ENCODE measurements around the gene CROCC2.

Gene CROCC2

DNA sequence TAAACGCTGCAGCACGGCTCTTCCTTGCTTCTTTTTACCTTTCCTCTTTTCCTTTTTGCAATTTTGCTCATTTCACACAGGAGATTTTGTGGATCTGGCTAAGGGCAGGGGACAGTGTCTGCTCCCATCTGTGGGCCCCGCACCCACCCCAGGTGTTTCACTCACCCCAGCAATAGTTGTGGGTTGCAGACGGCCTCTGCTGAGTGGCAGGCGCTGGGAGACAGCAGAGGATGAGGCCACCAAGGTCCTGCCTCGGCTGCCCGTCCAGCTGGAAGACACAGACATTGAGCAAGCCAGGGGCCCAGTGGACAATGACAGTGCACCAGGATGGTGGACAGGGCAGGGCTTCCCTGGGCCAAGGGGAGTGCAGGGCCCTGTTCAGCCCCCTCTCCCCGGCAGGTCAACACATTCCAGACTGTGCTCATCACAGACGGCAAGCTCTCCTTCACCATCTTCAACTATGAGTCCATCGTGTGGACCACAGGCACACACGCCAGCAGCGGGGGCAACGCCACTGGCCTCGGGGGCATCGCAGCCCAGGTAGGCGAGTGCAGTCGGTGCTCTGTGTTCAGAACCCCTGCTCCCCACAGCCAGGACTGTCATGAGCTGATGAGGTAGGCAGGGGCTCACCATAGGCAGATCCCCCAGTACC is 127.3 kb downstream of the CROCC2 start:
- Histone ChIP-seq H3K4me3 (ENCODE audit: low read length) (no peak overlapping the region), H3K36me3 (ENCODE audit: control insufficient read depth, insufficient read depth, low read length, severe bottlenecking) (peaks cover 61% of the 10 kb centered on the region), H3K4me1 (ENCODE audit: control insufficient read depth, insufficient read depth, low read length) (no peaks in the 10 kb centered on the region), H3K9me3 (ENCODE audit: control insufficient read depth, low read length) (no peaks in the 10 kb centered on the region), H3K27me3 (replicated peaks; ENCODE audit: control insufficient read depth, insufficient read depth, low read length) (no peaks in the 10 kb centered on the region), H3K9ac (ENCODE audit: low read length) (no peak overlapping the region)
- no peak for DNase-seq (ENCODE audit: low read depth)

DNA sequence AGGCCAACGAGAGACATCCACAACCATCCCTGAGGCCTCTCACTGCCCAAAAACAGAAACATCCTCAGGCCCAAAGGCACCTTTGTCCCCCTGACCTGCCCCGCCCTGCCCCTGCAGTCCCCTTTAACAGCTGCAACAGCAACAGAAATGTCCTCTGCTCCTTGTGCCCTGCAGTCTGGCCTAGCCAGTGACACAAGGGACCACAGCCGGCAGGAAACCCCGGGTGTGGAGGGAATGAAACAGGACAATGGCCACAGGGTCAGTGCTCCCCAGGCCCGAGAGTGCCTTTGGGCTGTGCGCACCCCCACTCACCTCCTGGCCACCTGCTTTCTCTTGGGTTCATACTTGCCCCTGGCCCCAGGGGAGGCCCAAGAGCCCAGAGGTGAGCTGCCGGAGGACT is 127.9 kb downstream of the CROCC2 start:
- no peak for DNase-seq (ENCODE audit: low read depth)

DNA sequence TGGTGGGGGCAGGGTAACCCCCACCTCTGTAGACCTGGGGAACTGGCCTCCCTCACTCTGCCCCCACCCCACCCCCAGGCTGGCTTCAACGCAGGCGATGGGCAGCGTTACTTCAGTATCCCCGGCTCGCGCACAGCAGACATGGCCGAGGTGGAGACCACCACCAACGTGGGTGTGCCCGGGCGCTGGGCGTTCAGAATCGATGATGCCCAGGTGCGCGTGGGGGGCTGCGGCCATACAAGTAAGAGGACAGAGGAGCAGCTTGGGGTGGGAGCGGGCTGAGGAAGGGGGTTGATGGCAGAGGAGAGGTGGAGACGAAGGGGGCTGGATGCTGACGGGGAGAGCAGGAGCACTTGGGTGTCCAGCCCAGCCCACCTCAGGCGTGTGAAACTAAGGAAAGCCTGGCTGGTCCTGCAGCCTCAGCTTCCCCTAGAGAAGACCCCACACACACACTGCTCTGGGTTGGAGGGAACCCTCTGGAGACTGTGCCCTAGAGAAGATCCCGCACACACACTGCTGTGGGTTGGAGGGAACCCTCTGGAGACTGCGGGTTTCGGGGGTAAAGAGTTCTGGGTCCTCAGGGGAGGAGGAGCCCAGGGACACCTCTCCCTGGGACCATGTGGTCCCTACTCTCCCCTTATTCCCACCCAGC is 128.5 kb downstream of the CROCC2 start:
- H3K36me3 ChIP-seq (ENCODE audit: control insufficient read depth, insufficient read depth, low read length, severe bottlenecking) = peaks cover 70% of the 10 kb centered on the region
- no peaks in the 10 kb centered on the region for H3K4me1 ChIP-seq (ENCODE audit: control insufficient read depth, insufficient read depth, low read length)
- DNase-seq (ENCODE audit: low read depth) = no peak
- no peaks in the 10 kb centered on the region for H3K9me3 ChIP-seq (ENCODE audit: control insufficient read depth, low read length)
- H3K27me3 ChIP-seq (replicated peaks; ENCODE audit: control insufficient read depth, insufficient read depth, low read length) = no peaks in the 10 kb centered on the region
- no peak overlapping the region for H3K4me3 ChIP-seq (ENCODE audit: low read length)
- H3K9ac ChIP-seq (ENCODE audit: low read length) = no peak overlapping the region

More for the DNA sequence above, 127.9 kb downstream of the CROCC2 start:
- no peaks in the 10 kb centered on the region for H3K9me3 ChIP-seq (ENCODE audit: control insufficient read depth, low read length)
- H3K36me3 ChIP-seq (ENCODE audit: control insufficient read depth, insufficient read depth, low read length, severe bottlenecking) = peaks cover 65% of the 10 kb centered on the region
- no peaks in the 10 kb centered on the region for H3K4me1 ChIP-seq (ENCODE audit: control insufficient read depth, insufficient read depth, low read length)
- H3K4me3 ChIP-seq (ENCODE audit: low read length) = no peak overlapping the region
- H3K9ac ChIP-seq (ENCODE audit: low read length) = no peak overlapping the region
- no peaks in the 10 kb centered on the region for H3K27me3 ChIP-seq (replicated peaks; ENCODE audit: control insufficient read depth, insufficient read depth, low read length)

DNA sequence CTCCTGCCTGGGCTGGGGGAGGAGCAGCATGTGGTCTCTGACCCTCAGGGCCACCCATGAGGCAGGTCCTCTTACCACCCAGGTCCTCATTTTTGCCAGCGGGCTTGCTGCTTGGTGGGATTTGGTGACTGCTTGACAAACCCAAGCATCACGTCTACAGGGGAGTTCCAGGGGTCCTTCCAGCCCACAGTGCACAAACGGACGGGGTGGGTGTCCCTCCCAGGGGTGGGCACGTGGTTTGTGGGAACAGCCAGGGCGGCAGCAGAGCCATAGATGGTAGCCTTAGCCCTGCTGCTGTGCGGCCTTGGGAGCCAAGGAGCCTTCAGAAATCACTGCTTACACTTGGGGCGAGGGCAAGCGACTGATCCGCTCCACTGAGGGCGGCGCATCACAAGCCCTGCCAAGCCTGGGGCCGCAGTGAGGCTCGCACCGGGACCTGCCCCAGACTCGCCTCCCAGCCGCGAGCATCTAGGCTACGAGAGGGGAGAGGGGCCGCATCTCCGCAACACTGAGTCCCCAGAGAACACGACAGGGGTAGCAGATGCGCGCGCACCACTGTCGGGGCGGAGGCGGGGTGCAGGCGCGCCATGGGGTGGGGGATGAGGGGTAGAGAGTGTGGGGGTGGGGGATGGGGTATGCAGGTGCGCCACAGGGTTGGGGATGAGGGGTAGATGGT is 129.1 kb downstream of the CROCC2 start:
- no peaks in the 10 kb centered on the region for H3K4me1 ChIP-seq (ENCODE audit: control insufficient read depth, insufficient read depth, low read length)
- no peaks in the 10 kb centered on the region for H3K27me3 ChIP-seq (replicated peaks; ENCODE audit: control insufficient read depth, insufficient read depth, low read length)
- H3K9me3 ChIP-seq (ENCODE audit: control insufficient read depth, low read length) = no peaks in the 10 kb centered on the region
- no peak overlapping the region for H3K4me3 ChIP-seq (ENCODE audit: low read length)
- H3K36me3 ChIP-seq (ENCODE audit: control insufficient read depth, insufficient read depth, low read length, severe bottlenecking) = peaks cover 76% of the 10 kb centered on the region
- no peak overlapping the region for H3K9ac ChIP-seq (ENCODE audit: low read length)
- no peak for DNase-seq (ENCODE audit: low read depth)

DNA sequence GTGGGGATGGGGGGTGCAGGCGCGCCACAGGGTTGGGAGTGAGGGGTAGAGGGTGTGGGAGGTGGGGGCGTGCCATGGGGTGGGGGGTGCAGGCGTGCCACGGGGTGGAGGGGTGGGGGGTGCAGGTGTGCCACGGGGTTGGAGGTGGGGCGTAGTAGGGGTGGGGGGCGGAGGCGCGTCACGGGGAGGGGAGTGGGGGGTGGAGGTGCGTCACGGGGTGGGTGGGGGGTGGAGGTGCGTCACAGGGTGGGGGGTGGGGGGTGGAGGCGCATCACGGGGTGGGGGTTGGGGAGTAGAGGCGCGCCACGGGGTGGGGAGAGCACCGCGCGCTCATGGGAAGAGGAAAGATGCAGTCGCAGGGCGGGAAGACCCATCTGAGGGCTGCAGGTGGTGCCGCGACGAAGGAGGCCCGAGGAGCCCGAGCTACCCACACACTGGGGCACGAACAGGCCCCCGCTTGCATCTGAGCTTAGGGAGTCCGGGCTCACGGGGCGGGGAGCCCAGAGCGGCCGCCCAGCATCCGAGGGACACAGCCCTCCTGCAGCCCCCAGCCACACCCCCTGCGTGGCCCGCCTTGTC is 129.8 kb downstream of the CROCC2 start:
- Histone ChIP-seq H3K36me3 (ENCODE audit: control insufficient read depth, insufficient read depth, low read length, severe bottlenecking) (peaks cover 76% of the 10 kb centered on the region), H3K4me3 (ENCODE audit: low read length) (no peak overlapping the region), H3K9me3 (ENCODE audit: control insufficient read depth, low read length) (no peaks in the 10 kb centered on the region), H3K9ac (ENCODE audit: low read length) (no peak overlapping the region), H3K27me3 (replicated peaks; ENCODE audit: control insufficient read depth, insufficient read depth, low read length) (no peaks in the 10 kb centered on the region), H3K4me1 (ENCODE audit: control insufficient read depth, insufficient read depth, low read length) (no peaks in the 10 kb centered on the region)
- DNase-seq (ENCODE audit: low read depth) = no peak

DNA sequence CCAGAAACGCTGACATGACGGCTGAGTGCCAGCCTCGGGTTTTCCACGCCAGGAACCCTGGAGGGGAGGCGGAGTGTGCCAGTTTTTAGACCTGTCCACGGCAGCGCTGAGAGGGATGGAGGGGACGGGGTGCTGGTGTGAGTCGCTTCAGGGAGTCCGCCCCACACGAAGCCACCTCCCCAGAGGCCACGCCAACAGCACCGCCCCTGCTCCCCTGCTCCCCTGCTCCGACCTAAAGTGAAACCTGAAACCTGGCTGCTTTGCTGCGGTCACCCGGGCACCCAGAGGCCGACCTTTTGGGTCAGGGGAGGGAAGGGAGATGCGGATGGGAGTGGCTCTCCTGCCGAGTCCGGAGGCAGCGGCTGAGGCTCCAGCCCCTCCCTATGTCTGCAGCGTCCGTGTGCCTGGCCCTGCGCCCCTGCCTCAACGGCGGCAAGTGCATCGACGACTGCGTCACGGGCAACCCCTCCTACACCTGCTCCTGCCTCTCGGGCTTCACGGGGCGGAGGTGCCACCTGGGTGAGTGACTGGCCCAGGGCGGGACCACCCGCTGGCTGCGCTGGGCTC is 130.3 kb downstream of the CROCC2 start:
- Histone ChIP-seq H3K36me3 (ENCODE audit: control insufficient read depth, insufficient read depth, low read length, severe bottlenecking) (peaks cover 75% of the 10 kb centered on the region), H3K9me3 (ENCODE audit: control insufficient read depth, low read length) (no peaks in the 10 kb centered on the region), H3K9ac (ENCODE audit: low read length) (no peak overlapping the region), H3K4me1 (ENCODE audit: control insufficient read depth, insufficient read depth, low read length) (no peaks in the 10 kb centered on the region), H3K27me3 (replicated peaks; ENCODE audit: control insufficient read depth, insufficient read depth, low read length) (no peaks in the 10 kb centered on the region), H3K4me3 (ENCODE audit: low read length) (no peak overlapping the region)
- no peak for DNase-seq (ENCODE audit: low read depth)

DNA sequence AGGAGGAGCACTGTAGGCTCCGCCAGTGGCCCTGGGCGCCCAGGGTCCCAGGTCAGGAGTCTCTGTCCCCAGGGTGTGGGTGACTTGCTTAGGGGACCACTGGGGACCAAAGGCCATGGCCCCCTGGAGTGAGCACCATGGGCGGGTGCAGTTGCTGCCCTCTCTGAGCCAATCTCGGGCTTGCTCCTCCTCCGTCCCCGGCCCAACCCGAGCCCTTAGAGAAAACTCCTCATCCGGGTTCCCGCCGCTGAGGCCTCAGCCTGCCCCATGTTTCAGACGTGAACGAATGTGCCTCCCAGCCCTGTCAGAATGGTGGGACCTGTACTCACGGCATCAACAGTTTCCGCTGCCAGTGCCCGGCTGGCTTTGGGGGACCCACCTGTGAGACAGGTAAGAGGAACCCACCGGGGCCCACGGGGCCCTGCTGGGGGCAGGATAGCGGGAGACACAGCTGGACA is 130.9 kb downstream of the CROCC2 start:
- no peaks in the 10 kb centered on the region for H3K27me3 ChIP-seq (replicated peaks; ENCODE audit: control insufficient read depth, insufficient read depth, low read length)
- DNase-seq (ENCODE audit: low read depth) = no peak

DNA sequence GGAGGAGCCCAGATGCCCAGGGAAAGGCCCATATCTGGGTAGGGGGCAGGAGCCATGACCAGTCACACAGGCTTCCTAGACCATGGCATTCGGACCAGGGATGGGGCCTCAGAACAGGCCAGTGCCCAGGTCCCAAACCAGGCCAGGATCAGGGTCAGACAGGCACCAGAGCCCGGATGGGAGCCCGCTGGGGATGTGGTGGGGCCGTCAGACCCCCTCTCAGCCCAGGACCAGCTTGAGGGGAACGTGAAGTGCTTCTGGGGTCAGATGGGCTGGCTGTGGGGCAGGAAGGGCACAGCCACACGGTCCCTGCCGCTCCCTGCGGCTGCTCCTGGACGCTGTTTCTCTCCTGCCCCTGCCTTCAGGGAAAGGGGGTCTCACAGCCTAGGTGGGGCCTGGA is 131.4 kb downstream of the CROCC2 start:
- no peaks in the 10 kb centered on the region for H3K27me3 ChIP-seq (replicated peaks; ENCODE audit: control insufficient read depth, insufficient read depth, low read length)
- H3K9ac ChIP-seq (ENCODE audit: low read length) = no peak overlapping the region
- H3K36me3 ChIP-seq (ENCODE audit: control insufficient read depth, insufficient read depth, low read length, severe bottlenecking) = peaks cover 78% of the 10 kb centered on the region
- H3K4me3 ChIP-seq (ENCODE audit: low read length) = no peak overlapping the region
- no peaks in the 10 kb centered on the region for H3K4me1 ChIP-seq (ENCODE audit: control insufficient read depth, insufficient read depth, low read length)
- H3K9me3 ChIP-seq (ENCODE audit: control insufficient read depth, low read length) = no peaks in the 10 kb centered on the region
- no peak for DNase-seq (ENCODE audit: low read depth)

More for the DNA sequence above, 130.9 kb downstream of the CROCC2 start:
- Histone ChIP-seq H3K4me1 (ENCODE audit: control insufficient read depth, insufficient read depth, low read length) (no peaks in the 10 kb centered on the region), H3K4me3 (ENCODE audit: low read length) (no peak overlapping the region), H3K9ac (ENCODE audit: low read length) (no peak overlapping the region), H3K9me3 (ENCODE audit: control insufficient read depth, low read length) (no peaks in the 10 kb centered on the region), H3K36me3 (ENCODE audit: control insufficient read depth, insufficient read depth, low read length, severe bottlenecking) (peaks cover 75% of the 10 kb centered on the region)

DNA sequence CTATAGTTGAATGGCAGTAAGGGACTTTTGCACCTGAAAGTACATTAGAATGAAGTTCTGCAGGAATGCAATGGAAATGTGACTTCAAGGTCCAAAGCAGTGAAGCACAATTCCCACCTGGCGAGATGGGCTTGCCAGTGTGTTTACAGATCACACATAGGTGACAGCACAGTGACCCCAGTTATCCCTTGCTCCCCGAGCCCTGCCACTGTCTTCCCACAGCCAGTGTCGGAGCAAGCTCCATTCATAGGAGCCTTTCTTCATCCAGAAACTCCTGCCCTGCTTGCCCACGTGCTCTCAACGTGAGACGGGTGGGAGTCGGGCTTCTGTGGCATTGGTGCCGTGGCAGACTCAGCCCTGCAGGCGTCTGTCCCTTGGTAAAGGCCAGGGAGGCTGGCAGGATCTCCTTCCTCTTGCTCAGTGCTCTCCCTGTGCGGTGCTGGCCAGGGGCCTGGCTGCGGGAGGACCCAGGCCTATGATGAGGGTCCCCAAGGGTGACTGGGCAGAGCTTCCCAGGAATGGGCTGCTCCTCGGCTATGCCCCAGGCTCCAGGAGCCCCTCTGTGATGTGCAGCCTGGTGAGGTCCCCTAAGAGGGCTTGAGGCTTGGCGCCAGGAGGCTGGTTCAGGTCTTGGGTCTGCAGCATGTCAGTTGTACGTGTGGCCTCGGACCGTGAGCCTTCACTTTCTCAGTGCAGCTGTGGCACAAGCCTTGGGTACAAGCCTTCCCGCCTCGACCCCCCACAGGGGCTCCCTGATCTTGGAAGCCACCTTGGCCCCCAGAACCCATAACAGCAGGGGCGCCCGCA is 132.4 kb downstream of the CROCC2 start:
- H3K36me3 ChIP-seq (ENCODE audit: control insufficient read depth, insufficient read depth, low read length, severe bottlenecking) = peaks cover 81% of the 10 kb centered on the region
- no peak overlapping the region for H3K9ac ChIP-seq (ENCODE audit: low read length)
- no peaks in the 10 kb centered on the region for H3K4me1 ChIP-seq (ENCODE audit: control insufficient read depth, insufficient read depth, low read length)
- no peak for DNase-seq (ENCODE audit: low read depth)
- no peaks in the 10 kb centered on the region for H3K27me3 ChIP-seq (replicated peaks; ENCODE audit: control insufficient read depth, insufficient read depth, low read length)
- H3K4me3 ChIP-seq (ENCODE audit: low read length) = no peak overlapping the region
- H3K9me3 ChIP-seq (ENCODE audit: control insufficient read depth, low read length) = no peaks in the 10 kb centered on the region

DNA sequence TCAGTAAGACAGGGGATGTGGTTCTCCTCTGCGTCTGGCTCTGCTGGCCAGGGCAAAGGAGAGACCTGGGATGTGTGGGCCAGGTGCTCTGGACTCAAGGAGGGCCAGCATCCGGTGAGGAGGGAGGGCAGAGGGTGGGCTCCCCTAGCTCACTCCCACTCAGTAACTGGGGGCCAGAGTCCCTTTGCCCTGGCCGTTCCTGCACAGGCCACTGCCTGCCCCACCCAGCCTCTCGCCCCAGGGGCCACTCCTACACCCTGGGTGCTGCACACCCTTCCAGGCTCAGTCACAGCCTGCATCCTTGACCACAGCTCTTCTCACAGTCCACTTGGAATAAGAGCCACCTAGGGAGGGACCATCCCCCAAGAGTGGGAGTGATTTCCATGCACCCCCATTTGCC is 133.3 kb downstream of the CROCC2 start:
- Histone ChIP-seq H3K4me3 (ENCODE audit: low read length) (no peak overlapping the region), H3K27me3 (replicated peaks; ENCODE audit: control insufficient read depth, insufficient read depth, low read length) (no peaks in the 10 kb centered on the region), H3K9ac (ENCODE audit: low read length) (no peak overlapping the region), H3K36me3 (ENCODE audit: control insufficient read depth, insufficient read depth, low read length, severe bottlenecking) (peaks cover 78% of the 10 kb centered on the region), H3K9me3 (ENCODE audit: control insufficient read depth, low read length) (no peaks in the 10 kb centered on the region), H3K4me1 (ENCODE audit: control insufficient read depth, insufficient read depth, low read length) (no peaks in the 10 kb centered on the region)
- no peak for DNase-seq (ENCODE audit: low read depth)

Data from adipocyte (in vitro differentiated cells).